ENCODE data around the gene C16orf90.

GRCh38 chr16:3536271-3536731, 41.0 kb upstream of the C16orf90 start:
- no peak for TF ChIP-seq EZH2 (IDR thresholded peaks at IDR 0.05; ENCODE audit: low read length, missing control alignments)
- TF ChIP-seq CTCF (conservative IDR thresholded peaks at IDR 0.05 in 1 of 2, IDR thresholded peaks at IDR 0.05 in 1 of 2; ENCODE audit: low read depth in 1 of 2, low read length in 2 of 2) = no peak

Data from fibroblast of lung (primary cell).